ENCODE results near the gene CLCN6. TPM values are rescaled to one million over a fixed set of nuclear protein-coding genes. Genes with fewer than 3 reads are reported as not detected.

The CLCN6 gene
- polyA plus RNA-seq, 1 donor from 2014 or later: 12.5 TPM

- Histone ChIP-seq H3K9me2 (ENCODE audit: insufficient read depth, low read length) (no peaks in the 10 kb centered on the region), H3K4me3 (ENCODE audit: low read length) (no peak overlapping the region), H4K20me1 (ENCODE audit: insufficient read depth) (no peaks in the 10 kb centered on the region), H3K9ac (ENCODE audit: low read length) (no peak overlapping the region), H2AFZ (ENCODE audit: low read depth, low read length) (no peak overlapping the region), H3K9me3 (ENCODE audit: low read length) (no peaks in the 10 kb centered on the region), H3K27ac (ENCODE audit: low read length) (no peak overlapping the region), H3K36me3 (ENCODE audit: insufficient read depth, low read length) (no peaks in the 10 kb centered on the region), H3K4me2 (ENCODE audit: low read length) (no peak overlapping the region), H3K79me2 (replicated peaks; ENCODE audit: insufficient read depth, low read length) (no peaks in the 10 kb centered on the region), H3K27me3 (ENCODE audit: insufficient read depth, low read depth, low read length) (no peaks in the 10 kb centered on the region), H3F3A (ENCODE audit: insufficient read depth, low read length, poor library complexity, severe bottlenecking) (no peaks in the 10 kb centered on the region)
- no peak for TF ChIP-seq RAD21 (conservative IDR thresholded peaks at IDR 0.05)
- TF ChIP-seq EZH2 (IDR thresholded peaks at IDR 0.05; ENCODE audit: borderline replicate concordance, insufficient read depth, low read length, poor library complexity, severe bottlenecking): no peak
- no peak for TF ChIP-seq POLR2AphosphoS5 (IDR thresholded peaks at IDR 0.05)
- TF ChIP-seq SMC3 (conservative IDR thresholded peaks at IDR 0.05; ENCODE audit: poor library complexity): no peak
- TF ChIP-seq MXI1 (conservative IDR thresholded peaks at IDR 0.05; ENCODE audit: poor library complexity, severe bottlenecking): no peak
Observed at GRCh38 chr1:11836955-11837766, 31.2 kb downstream of the CLCN6 start.

DNA sequence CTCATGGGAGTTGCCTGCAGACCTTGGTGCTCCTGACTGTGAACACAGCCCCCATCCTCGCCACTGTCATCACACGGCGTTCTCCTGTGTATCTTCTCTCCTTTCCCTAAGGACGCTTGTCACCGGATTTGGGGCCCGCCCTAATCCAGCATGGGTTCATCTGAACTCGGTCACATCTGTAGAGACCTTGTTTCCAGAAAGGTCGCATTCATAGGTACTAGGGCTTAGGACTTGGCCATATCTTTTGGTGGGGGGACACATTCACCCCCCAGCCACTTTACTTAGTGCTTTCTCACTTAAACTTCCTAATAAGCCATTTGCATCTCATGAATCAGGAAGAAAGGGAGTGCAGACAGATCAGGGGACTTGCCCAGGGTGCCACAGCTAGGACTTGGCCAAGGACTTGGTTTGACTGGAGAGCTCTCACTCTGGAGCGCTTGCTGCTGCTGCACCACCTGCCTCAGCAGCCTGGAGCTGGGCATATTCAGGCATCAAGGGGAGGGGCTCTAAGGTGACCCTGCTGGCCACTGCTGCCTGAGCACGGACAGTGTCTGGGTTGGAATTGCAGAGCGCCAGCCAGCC, 31.9 kb downstream of the CLCN6 start:
- Histone ChIP-seq H2AFZ (ENCODE audit: low read depth, low read length) (no peak overlapping the region), H3K27me3 (ENCODE audit: insufficient read depth, low read depth, low read length) (no peaks in the 10 kb centered on the region), H3K9me3 (ENCODE audit: low read length) (no peaks in the 10 kb centered on the region), H3K79me2 (replicated peaks; ENCODE audit: insufficient read depth, low read length) (no peaks in the 10 kb centered on the region), H3K27ac (ENCODE audit: low read length) (no peak overlapping the region), H4K20me1 (ENCODE audit: insufficient read depth) (no peaks in the 10 kb centered on the region), H3F3A (ENCODE audit: insufficient read depth, low read length, poor library complexity, severe bottlenecking) (no peaks in the 10 kb centered on the region), H3K36me3 (ENCODE audit: insufficient read depth, low read length) (no peaks in the 10 kb centered on the region), H3K9ac (ENCODE audit: low read length) (no peak overlapping the region), H3K9me2 (ENCODE audit: insufficient read depth, low read length) (no peaks in the 10 kb centered on the region), H3K4me2 (ENCODE audit: low read length) (no peak overlapping the region), H3K4me3 (ENCODE audit: low read length) (no peak overlapping the region)
- TF ChIP-seq POLR2AphosphoS5 (IDR thresholded peaks at IDR 0.05) (no peak), RAD21 (conservative IDR thresholded peaks at IDR 0.05) (no peak), EP300 (conservative IDR thresholded peaks at IDR 0.05; ENCODE audit: poor library complexity, severe bottlenecking) (no peak), REST (IDR thresholded peaks at IDR 0.05; ENCODE audit: borderline replicate concordance) (no peak), EZH2 (IDR thresholded peaks at IDR 0.05; ENCODE audit: borderline replicate concordance, insufficient read depth, low read length, poor library complexity, severe bottlenecking) (no peak), CTCF (IDR thresholded peaks at IDR 0.05; ENCODE audit: poor library complexity, severe bottlenecking) (no peak), SMC3 (conservative IDR thresholded peaks at IDR 0.05; ENCODE audit: poor library complexity) (no peak), MXI1 (conservative IDR thresholded peaks at IDR 0.05; ENCODE audit: poor library complexity, severe bottlenecking) (no peak), TAF1 (IDR thresholded peaks at IDR 0.05; ENCODE audit: low read depth) (no peak)
